Upper lobe of left lung (tissue), 6 donors: ENCODE data around the gene TMEM129. TPM values are rescaled to one million over a fixed set of nuclear protein-coding genes. Genes with fewer than 3 reads are reported as not detected.
"Not testable (repeated sequence)": the region's sequence is repeated elsewhere in the genome, so short reads cannot be mapped to it uniquely, and the experiment has no call there.

Source experiments
- ATAC-seq, 2 donors: fragments of 200-7000 bp; cut with Tn5 transposase; one replicate each; pipeline ENCODE4 v1.9.1; 2022; ENCODE audit warnings: mild to moderate bottlenecking in 2 of 2, moderate library complexity in 2 of 2; ENCODE audit not compliant: low FRiP score in 2 of 2
- DNase-seq, 2 donors: peaks; one replicate each; pipeline ENCODE4 v3.0.0-alpha.2; 2019 to 2020
- H3K27ac ChIP-seq, 4 donors: fragments of 200-600 bp; sonication (generic); one replicate each; pipeline ENCODE4 v1.5.1; 2016 to 2019
- H3K27me3 ChIP-seq, 4 donors: fragments of 200-600 bp; sonication (generic); one replicate each; pipeline ENCODE4 v1.5.1; 2017 to 2019
- H3K36me3 ChIP-seq, 4 donors: fragments of 200-600 bp; sonication (generic); one replicate each; pipeline ENCODE4 v1.5.1; 2016 to 2019
- H3K4me1 ChIP-seq, 4 donors: fragments of 200-600 bp; sonication (generic); one replicate each; pipeline ENCODE4 v1.5.1; 2018 to 2019
- H3K4me3 ChIP-seq, 4 donors: fragments of 200-600 bp; sonication (generic); one replicate each; pipeline ENCODE4 v1.5.1; 2017 to 2019; ENCODE audit warnings: mild to moderate bottlenecking in 2 of 4, moderate library complexity in 1 of 4
- H3K9me3 ChIP-seq, 4 donors: fragments of 200-600 bp; sonication (generic); one replicate each; pipeline ENCODE4 v1.5.1; 2018 to 2019
- EP300 ChIP-seq, 4 donors: sonication (generic); formaldehyde crosslinking; IDR thresholded peaks; one replicate each; pipeline ENCODE4 v1.5.1; 2017; ENCODE audit warnings: antibody characterized with exemption in 4 of 4, control low read depth in 2 of 4
- POLR2A ChIP-seq, 4 donors: fragments of 450-650 bp; IDR thresholded peaks; one replicate each; pipeline ENCODE4 v1.5.1; 2016 to 2017; ENCODE audit warnings: antibody characterized with exemption in 4 of 4, mild to moderate bottlenecking in 2 of 4
- POLR2AphosphoS5 ChIP-seq, 2 donors: sonication (generic); formaldehyde crosslinking; IDR thresholded peaks; one replicate each; pipeline ENCODE4 v1.5.1; 2017; ENCODE audit warnings: antibody characterized with exemption in 2 of 2
- WGBS, 2 donors: methylation state at CpG; one replicate each; pipeline ENCODE4 v1.1.5; 2017 to 2018; 5-methylcytosine and 5-hydroxymethylcytosine counted together
- total RNA-seq, 6 donors: library from RNA; depleted of rRNA in 4 of 6; stranded (reverse); fragments of >200 nt in 4 of 6; gene quantifications; one replicate each; pipeline versions ENCODE4 v1.1.0 to v1.2.1, GENCODE V29; 2016 to 2021
- TF ChIP-seq, protein P1 (sequence below), 6 experiments: fragments of 450-650 bp in 4 of 6; fragments of 200-600 bp in 2 of 6; sonication (generic) in 2 of 6; IDR thresholded peaks; one replicate each; pipeline ENCODE4 v1.5.1; 2016 to 2019; ENCODE audit warnings: antibody characterized with exemption in 6 of 6
- donor health status: DM: no; HTN: no; CAD: no; lungs with moderate emphysema.
- donor health status: DM: no; HTN: yes; CAD: no; lungs with severe emphysema.

TMEM129 gene
- total RNA-seq, 6 donors from 2014 or later: 38.9 to 99.1 (median 49.6) TPM

DNA sequence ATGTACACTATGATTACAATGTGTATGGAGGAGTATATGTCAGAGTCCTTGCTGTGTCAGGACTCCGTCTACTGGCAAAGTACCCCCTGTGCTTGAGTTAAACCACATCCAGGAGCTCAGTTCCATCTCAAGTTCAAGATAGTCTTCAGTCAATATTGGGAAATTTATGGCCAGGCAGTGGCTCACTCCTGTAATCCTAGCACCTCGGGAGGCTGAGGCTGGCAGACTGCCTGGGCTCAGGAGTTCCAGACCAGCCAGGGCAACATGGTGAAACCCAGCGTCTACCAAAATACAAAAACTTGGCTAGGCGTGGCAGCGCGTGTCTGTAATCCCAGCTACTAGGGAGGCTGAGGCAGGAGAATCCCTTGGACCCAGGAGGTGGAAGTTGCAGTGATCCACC, 14.8 kb downstream of the TMEM129 start:
- H3K4me3 ChIP-seq: no peak overlapping the region
- ATAC-seq (no peak), DNase-seq (no peak)
- peaks cover 21 to 27% (median 25%) of the 10 kb centered on the region in 4 donors for H3K4me1 ChIP-seq
- H3K27ac ChIP-seq: no peak overlapping the region
- H3K27me3 ChIP-seq: no peaks in the 10 kb centered on the region
- no peak for TF ChIP-seq POLR2AphosphoS5 (IDR thresholded peaks at IDR 0.05)
- TF ChIP-seq, protein P1, sequence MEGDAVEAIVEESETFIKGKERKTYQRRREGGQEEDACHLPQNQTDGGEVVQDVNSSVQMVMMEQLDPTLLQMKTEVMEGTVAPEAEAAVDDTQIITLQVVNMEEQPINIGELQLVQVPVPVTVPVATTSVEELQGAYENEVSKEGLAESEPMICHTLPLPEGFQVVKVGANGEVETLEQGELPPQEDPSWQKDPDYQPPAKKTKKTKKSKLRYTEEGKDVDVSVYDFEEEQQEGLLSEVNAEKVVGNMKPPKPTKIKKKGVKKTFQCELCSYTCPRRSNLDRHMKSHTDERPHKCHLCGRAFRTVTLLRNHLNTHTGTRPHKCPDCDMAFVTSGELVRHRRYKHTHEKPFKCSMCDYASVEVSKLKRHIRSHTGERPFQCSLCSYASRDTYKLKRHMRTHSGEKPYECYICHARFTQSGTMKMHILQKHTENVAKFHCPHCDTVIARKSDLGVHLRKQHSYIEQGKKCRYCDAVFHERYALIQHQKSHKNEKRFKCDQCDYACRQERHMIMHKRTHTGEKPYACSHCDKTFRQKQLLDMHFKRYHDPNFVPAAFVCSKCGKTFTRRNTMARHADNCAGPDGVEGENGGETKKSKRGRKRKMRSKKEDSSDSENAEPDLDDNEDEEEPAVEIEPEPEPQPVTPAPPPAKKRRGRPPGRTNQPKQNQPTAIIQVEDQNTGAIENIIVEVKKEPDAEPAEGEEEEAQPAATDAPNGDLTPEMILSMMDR (IDR thresholded peaks at IDR 0.05): no peak
- no peak for TF ChIP-seq EP300 (IDR thresholded peaks at IDR 0.05)
- no peak for TF ChIP-seq POLR2A (IDR thresholded peaks at IDR 0.05)
- peaks cover 2 to 37% (median 18%) of the 10 kb centered on the region in 4 donors for H3K36me3 ChIP-seq
- 79 to 82% methylated on average over 6 of the region's 6 CpGs for WGBS, 2 donors
- H3K9me3 ChIP-seq: no peaks in the 10 kb centered on the region

DNA sequence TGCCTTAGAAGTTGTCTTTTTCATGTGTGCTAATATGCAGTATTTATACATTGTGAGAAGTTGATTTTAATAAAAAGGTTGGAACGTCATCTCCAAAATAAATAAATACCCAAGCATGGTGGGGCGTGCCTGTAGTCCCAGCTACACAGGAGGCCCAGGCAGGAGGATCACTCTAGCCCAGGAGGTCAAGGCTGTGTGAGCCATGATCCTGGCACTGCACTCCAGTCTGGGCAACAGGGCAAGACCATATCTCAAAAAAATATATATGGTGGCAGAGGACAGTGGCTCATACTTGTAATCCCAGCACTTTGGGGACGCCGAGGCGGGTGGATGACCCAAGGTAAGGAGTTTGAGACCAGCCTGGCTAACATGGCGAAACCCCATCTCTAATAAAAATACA, 15.4 kb downstream of the TMEM129 start:
- DNase-seq: no peak
- Histone ChIP-seq H3K9me3 (no peaks in the 10 kb centered on the region), H3K27me3 (no peaks in the 10 kb centered on the region), H3K36me3 (peaks cover 2 to 43% (median 18%) of the 10 kb centered on the region in 4 donors), H3K4me1 (peaks cover 16 to 21% (median 20%) of the 10 kb centered on the region in 4 donors), H3K4me3 (no peak overlapping the region), H3K27ac (no peak overlapping the region)
- no peak for TF ChIP-seq EP300 (IDR thresholded peaks at IDR 0.05)
- TF ChIP-seq POLR2AphosphoS5 (IDR thresholded peaks at IDR 0.05): no peak
- TF ChIP-seq POLR2A (IDR thresholded peaks at IDR 0.05): no peak
- TF ChIP-seq, protein P1 (IDR thresholded peaks at IDR 0.05): no peak
- ATAC-seq: no peak
- WGBS, 2 donors: 96% methylated on average over 6 of the region's 6 CpGs

DNA sequence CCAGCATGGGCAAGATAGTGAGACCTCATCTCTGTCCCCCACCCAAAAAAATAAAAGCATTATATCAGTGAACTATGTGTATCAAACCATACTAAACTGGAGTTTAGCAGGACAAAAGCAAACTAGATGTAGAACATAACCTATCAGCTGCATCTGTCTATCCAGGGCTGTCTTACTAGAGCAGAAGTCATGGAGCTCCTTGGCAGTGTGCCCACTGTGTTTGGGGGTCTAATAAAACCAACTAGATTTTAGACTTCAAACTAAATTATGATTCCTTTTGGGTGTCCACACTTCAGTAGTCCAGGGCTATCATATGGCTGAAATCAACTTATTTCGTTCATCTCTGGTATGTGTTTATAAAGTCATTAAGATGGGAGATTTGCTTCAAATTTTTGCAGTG, 17.3 kb downstream of the TMEM129 start:
- DNase-seq (no peak), ATAC-seq (no peak)
- Histone ChIP-seq H3K27me3 (no peaks in the 10 kb centered on the region), H3K4me3 (no peak overlapping the region), H3K9me3 (no peaks in the 10 kb centered on the region), H3K4me1 (peaks cover 5 to 8% (median 5%) of the 10 kb centered on the region in 4 donors), H3K27ac (no peak overlapping the region), H3K36me3 (peaks cover 12 to 51% (median 28%) of the 10 kb centered on the region in 4 donors)
- no peak for TF ChIP-seq EP300 (IDR thresholded peaks at IDR 0.05)
- no peak for TF ChIP-seq POLR2AphosphoS5 (IDR thresholded peaks at IDR 0.05)
- TF ChIP-seq POLR2A (IDR thresholded peaks at IDR 0.05): no peak
- TF ChIP-seq, protein P1 (IDR thresholded peaks at IDR 0.05): no peak
- WGBS, 2 donors: 96 to 100% methylated on average over 1 of the region's 1 CpG

DNA sequence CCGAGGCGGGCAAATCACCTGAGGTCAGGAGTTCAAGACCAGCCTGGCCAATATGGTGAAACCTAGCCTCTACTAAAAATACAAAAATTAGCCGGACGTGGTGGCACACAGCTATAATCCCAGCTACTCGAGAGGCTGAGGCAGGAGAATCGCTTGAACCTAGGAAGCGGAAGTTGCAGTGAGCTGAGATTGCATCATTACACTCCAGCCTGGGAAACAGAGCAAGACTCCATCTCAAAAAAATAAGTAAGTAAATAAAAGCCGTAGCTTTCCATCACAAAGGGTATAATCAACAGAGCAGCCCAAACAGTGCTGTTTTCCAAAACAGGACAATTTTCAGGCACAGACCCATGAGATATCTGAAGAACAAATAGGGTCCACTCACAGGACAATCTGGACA, 19.5 kb downstream of the TMEM129 start:
- ATAC-seq, H3K27me3 ChIP-seq, H3K4me3 ChIP-seq, H3K9me3 ChIP-seq, DNase-seq, H3K4me1 ChIP-seq: not testable (repeated sequence)
- 56 to 81% methylated on average over 8 of the region's 8 CpGs for WGBS, 2 donors
- Histone ChIP-seq H3K36me3 (peaks cover 16 to 71% (median 39%) of the 10 kb centered on the region in 4 donors), H3K27ac (peak overlapping the region in 2 of 4 donors; percentile 6 to 40)

DNA sequence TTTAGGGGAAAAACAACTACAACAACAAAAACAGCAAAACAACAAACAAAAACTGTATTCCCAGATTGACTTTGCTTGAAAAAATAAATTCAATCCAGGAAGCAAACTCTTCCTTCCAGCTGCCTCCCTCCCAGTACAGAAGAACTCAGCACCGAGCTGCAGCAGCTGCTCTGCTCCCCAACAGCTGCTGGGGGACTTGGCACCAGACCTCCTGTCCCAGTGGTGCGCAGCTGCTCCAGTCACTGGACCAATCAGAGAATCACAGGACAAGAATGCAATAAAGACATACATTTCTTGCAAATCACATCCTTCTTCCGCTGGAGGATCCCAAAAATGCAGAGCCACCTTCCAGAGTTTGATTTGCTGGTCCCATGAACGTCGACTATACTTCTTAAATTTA, 25.2 kb downstream of the TMEM129 start:
- H3K36me3 ChIP-seq: peaks cover 14 to 85% (median 69%) of the 10 kb centered on the region in 4 donors
- no peaks in the 10 kb centered on the region for H3K27me3 ChIP-seq
- 81 to 85% methylated on average over 5 of the region's 5 CpGs for WGBS, 2 donors
- no peak overlapping the region for H3K4me3 ChIP-seq
- no peak overlapping the region for H3K27ac ChIP-seq
- no peaks in the 10 kb centered on the region for H3K9me3 ChIP-seq
- DNase-seq (no peak), ATAC-seq (no peak)
- H3K4me1 ChIP-seq: peaks cover 0 to 16% (median 0%) of the 10 kb centered on the region in 4 donors
- TF ChIP-seq POLR2A (IDR thresholded peaks at IDR 0.05) (no peak), POLR2AphosphoS5 (IDR thresholded peaks at IDR 0.05) (no peak), EP300 (IDR thresholded peaks at IDR 0.05) (no peak)
- TF ChIP-seq, protein P1 (IDR thresholded peaks at IDR 0.05): no peak
